SK-N-SH treated with all-trans-retinoic acid at 6 μM for 48 hours (cell line): Measurements from ENCODE around the gene MAP3K7.

Experiments used
- ATAC-seq: fragments of 200-7000 bp; cut with Tn5 transposase; 3 replicates; pipeline ENCODE4 v1.9.1; 2020; ENCODE audit warnings: mild to moderate bottlenecking, moderate library complexity
- ARNTL ChIP-seq: fragments of 450-650 bp; formaldehyde crosslinking; IDR thresholded peaks from 2 replicates; pipeline ENCODE4 v1.5.0; 2020; ENCODE audit warnings: low read depth, mild to moderate bottlenecking, moderate library complexity, borderline replicate concordance
- BACH2 ChIP-seq: fragments of 250-450 bp; sonication (Bioruptor Pico); IDR thresholded peaks from 2 replicates; pipeline ENCODE4 v1.9.0; 2021; ENCODE audit warnings: mild to moderate bottlenecking, borderline replicate concordance
- CSDC2 ChIP-seq: fragments of 250-450 bp; sonication (Bioruptor Pico); IDR thresholded peaks from 2 replicates; pipeline ENCODE4 v1.5.0; 2020; ENCODE audit warnings: mild to moderate bottlenecking, moderate library complexity
- ESRRG ChIP-seq: fragments of 250-450 bp; sonication (Bioruptor Pico); IDR thresholded peaks from 2 replicates; pipeline ENCODE4 v1.6.1; 2021; ENCODE audit warnings: mild to moderate bottlenecking
- GLIS3 ChIP-seq: fragments of 250-450 bp; sonication (Bioruptor Pico); IDR thresholded peaks from 2 replicates; pipeline ENCODE4 v1.5.0; 2020; ENCODE audit warnings: mild to moderate bottlenecking, moderate library complexity
- RARB ChIP-seq: fragments of 250-450 bp; sonication (Bioruptor Pico); IDR thresholded peaks from 2 replicates; pipeline ENCODE4 v1.8.0; 2021; ENCODE audit warnings: mild to moderate bottlenecking, moderate library complexity
- SNAI2 ChIP-seq: fragments of 250-450 bp; sonication (Bioruptor Pico); IDR thresholded peaks from 2 replicates; pipeline ENCODE4 v1.5.0; 2020; ENCODE audit warnings: mild to moderate bottlenecking, moderate library complexity
- TCF4 ChIP-seq: fragments of 250-450 bp; sonication (Bioruptor Pico); IDR thresholded peaks from 2 replicates; pipeline ENCODE4 v1.8.0; 2021; ENCODE audit warnings: mild to moderate bottlenecking, moderate library complexity, borderline replicate concordance
- TOX ChIP-seq: fragments of 250-450 bp; sonication (Bioruptor Pico); IDR thresholded peaks from 2 replicates; pipeline ENCODE4 v1.8.0; 2021; ENCODE audit warnings: mild to moderate bottlenecking, moderate library complexity, borderline replicate concordance
- TSHZ2 ChIP-seq: fragments of 250-450 bp; sonication (Bioruptor Pico); IDR thresholded peaks from 2 replicates; pipeline ENCODE4 v1.5.0; 2020; ENCODE audit warnings: mild to moderate bottlenecking, moderate library complexity
- ZFP3 ChIP-seq: fragments of 250-450 bp; sonication (Bioruptor Pico); IDR thresholded peaks from 2 replicates; pipeline ENCODE4 v1.5.0; 2020; ENCODE audit warnings: mild to moderate bottlenecking, moderate library complexity
- ZNF565 ChIP-seq: fragments of 450-650 bp; formaldehyde crosslinking; conservative IDR thresholded peaks from 2 replicates; pipeline ENCODE4 v1.5.0; 2020; ENCODE audit warnings: low read depth, mild to moderate bottlenecking, moderate library complexity
- ZNF70 ChIP-seq: fragments of 450-650 bp; formaldehyde crosslinking; IDR thresholded peaks from 2 replicates; pipeline ENCODE4 v1.5.0; 2020; ENCODE audit warnings: mild to moderate bottlenecking, moderate library complexity
- TF ChIP-seq, protein P1 (sequence below): fragments of 250-450 bp; sonication (Bioruptor Pico); IDR thresholded peaks from 2 replicates; pipeline ENCODE4 v1.5.1; 2021; ENCODE audit warnings: mild to moderate bottlenecking, moderate library complexity
- TF ChIP-seq, protein P2 (sequence below): fragments of 250-450 bp; sonication (Bioruptor Pico); IDR thresholded peaks from 2 replicates; pipeline ENCODE4 v1.8.0; 2020; ENCODE audit warnings: mild to moderate bottlenecking, moderate library complexity, borderline replicate concordance
- TF ChIP-seq, protein P3 (sequence below): fragments of 250-450 bp; sonication (Bioruptor Pico); IDR thresholded peaks from 2 replicates; pipeline ENCODE4 v1.8.0; 2021; ENCODE audit warnings: low read depth, mild to moderate bottlenecking, moderate library complexity, borderline replicate concordance

MAP3K7 gene

GRCh38 chr6:90583179-90583835, 3.6 kb downstream of the MAP3K7 start:
- ATAC-seq, result no peak
- TF ChIP-seq SNAI2 (no peak), ZNF70 (CRISPR knock-in tag) (no peak), CSDC2 (no peak), ARNTL (no peak), TCF4 (CRISPR knock-in tag) (no peak), ZFP3 (CRISPR knock-in tag) (no peak), GLIS3 (CRISPR knock-in tag) (no peak)
- TF ChIP-seq, protein P1, sequence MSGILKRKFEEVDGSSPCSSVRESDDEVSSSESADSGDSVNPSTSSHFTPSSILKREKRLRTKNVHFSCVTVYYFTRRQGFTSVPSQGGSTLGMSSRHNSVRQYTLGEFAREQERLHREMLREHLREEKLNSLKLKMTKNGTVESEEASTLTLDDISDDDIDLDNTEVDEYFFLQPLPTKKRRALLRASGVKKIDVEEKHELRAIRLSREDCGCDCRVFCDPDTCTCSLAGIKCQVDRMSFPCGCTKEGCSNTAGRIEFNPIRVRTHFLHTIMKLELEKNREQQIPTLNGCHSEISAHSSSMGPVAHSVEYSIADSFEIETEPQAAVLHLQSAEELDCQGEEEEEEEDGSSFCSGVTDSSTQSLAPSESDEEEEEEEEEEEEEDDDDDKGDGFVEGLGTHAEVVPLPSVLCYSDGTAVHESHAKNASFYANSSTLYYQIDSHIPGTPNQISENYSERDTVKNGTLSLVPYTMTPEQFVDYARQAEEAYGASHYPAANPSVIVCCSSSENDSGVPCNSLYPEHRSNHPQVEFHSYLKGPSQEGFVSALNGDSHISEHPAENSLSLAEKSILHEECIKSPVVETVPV (CRISPR knock-in tag), result no peak
- TF ChIP-seq, protein P2, sequence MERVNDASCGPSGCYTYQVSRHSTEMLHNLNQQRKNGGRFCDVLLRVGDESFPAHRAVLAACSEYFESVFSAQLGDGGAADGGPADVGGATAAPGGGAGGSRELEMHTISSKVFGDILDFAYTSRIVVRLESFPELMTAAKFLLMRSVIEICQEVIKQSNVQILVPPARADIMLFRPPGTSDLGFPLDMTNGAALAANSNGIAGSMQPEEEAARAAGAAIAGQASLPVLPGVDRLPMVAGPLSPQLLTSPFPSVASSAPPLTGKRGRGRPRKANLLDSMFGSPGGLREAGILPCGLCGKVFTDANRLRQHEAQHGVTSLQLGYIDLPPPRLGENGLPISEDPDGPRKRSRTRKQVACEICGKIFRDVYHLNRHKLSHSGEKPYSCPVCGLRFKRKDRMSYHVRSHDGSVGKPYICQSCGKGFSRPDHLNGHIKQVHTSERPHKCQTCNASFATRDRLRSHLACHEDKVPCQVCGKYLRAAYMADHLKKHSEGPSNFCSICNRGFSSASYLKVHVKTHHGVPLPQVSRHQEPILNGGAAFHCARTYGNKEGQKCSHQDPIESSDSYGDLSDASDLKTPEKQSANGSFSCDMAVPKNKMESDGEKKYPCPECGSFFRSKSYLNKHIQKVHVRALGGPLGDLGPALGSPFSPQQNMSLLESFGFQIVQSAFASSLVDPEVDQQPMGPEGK (CRISPR knock-in tag), result no peak

DNA sequence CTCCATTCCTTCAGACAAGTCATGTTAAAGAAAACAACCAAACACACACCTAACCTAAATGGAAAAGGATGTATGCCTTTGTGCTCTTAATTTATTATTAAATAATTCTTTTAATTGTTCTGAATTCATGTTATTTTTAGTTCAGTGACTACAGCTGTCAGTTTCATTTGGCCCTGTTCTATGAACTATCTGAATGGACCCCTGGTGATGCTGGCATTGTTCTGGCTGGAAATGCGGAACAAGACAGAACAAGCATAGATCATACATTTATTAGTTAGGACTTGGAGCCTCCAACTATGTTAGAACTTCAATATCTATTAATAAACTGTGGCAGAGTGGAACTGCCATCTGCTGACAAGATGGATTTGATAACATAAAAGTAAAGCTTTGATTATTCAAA, 5.7 kb downstream of the MAP3K7 start:
- no peak for ATAC-seq
- no peak for TF ChIP-seq RARB (CRISPR knock-in tag)
- TF ChIP-seq ZNF70 (CRISPR knock-in tag), result no peak
- no peak for TF ChIP-seq TSHZ2 (CRISPR knock-in tag)
- TF ChIP-seq, protein P3, sequence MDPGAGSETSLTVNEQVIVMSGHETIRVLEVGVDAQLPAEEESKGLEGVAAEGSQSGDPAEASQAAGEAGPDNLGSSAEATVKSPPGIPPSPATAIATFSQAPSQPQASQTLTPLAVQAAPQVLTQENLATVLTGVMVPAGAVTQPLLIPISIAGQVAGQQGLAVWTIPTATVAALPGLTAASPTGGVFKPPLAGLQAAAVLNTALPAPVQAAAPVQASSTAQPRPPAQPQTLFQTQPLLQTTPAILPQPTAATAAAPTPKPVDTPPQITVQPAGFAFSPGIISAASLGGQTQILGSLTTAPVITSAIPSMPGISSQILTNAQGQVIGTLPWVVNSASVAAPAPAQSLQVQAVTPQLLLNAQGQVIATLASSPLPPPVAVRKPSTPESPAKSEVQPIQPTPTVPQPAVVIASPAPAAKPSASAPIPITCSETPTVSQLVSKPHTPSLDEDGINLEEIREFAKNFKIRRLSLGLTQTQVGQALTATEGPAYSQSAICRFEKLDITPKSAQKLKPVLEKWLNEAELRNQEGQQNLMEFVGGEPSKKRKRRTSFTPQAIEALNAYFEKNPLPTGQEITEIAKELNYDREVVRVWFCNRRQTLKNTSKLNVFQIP (CRISPR knock-in tag), result no peak
- no peak for TF ChIP-seq ESRRG (CRISPR knock-in tag)

GRCh38 chr6:90578894-90579549, 7.8 kb downstream of the MAP3K7 start:
- no peak for ATAC-seq
- TF ChIP-seq TCF4 (CRISPR knock-in tag), result no peak
- no peak for TF ChIP-seq TSHZ2 (CRISPR knock-in tag)
- TF ChIP-seq BACH2 (CRISPR knock-in tag), result no peak
- TF ChIP-seq TOX (CRISPR knock-in tag), result no peak
- no peak for TF ChIP-seq RARB (CRISPR knock-in tag)
- TF ChIP-seq ZNF70 (CRISPR knock-in tag), result no peak
- no peak for TF ChIP-seq ZNF565 (CRISPR knock-in tag)
